GM21825 (cell line): Measurements from ENCODE around the gene COL4A4.

ENCODE experiments used
- ATAC-seq: cut with Tn5 transposase; IDR thresholded peaks from one replicate; pipeline ENCODE4 v1.9.1; 2021; ENCODE audit warnings: mild to moderate bottlenecking, moderate library complexity; ENCODE audit not compliant: unreplicated experiment

COL4A4 gene

GRCh38 chr2:226984750-226985582 is 179.0 kb downstream of the COL4A4 start:
- peak; percentile 97 for ATAC-seq

DNA sequence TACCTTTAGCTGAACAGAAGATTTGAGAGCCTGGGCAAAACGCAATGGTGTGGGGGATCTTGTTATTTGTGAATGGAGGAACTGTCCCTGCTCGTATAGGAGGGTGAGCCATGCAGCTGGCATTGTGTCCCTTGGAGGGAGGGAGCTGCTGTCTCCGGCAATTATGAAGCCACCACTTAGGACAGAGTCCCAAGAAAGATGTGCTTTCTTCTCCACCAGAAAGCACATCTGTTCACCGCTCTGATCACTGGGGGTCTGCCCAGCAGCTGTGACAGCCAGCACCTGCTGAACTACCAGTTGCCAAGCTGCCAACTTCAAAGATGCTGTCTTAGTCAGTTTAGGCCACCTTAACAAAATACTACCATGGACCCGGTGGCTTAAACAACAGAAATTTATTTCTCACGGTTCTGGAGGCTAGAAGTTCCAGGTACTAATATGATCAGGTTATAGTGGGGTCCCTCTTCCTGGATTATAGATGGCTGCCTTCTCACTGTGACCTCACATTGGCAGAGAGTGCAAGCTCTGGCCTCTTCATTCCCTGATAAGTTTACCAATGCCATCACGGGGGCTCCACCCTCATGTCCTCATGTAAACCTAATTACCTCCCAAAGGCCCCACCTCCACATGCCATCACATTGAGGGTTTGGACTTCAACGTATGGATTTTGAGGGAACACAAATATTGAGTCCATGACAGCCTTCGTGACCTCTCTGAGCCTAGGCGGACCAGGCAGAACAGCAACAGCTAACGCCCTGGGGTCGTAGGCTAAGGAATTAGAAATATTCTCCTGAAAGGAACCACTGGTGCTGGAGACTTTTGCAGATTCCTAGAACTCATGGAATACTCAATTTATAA is 179.9 kb downstream of the COL4A4 start:
- ATAC-seq, result peak; percentile 15

DNA sequence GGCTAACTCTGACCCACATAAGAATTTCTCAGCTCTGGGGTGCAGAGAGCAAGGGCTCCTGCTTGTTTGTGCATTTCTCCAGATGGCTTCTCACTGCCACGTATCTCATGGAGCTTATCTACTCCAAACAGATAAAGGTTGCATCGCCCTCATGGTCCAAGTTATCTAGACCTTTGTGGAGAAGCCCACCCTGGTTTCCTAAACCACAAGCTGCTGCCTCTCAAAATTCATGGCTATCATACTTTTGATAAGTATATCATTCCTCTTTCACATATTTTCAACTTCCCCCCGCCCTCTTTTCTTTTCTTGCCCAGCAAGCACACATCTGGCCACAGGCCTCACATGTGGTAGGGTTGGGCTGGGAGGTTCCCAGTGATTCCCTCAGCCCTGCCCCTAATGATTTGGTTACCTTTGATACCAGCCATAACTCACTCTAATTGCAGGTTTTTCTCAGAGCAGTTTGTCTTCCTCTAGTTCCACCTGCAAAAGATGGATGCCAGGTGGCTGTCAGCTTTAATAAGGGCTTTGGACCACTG is 182.1 kb downstream of the COL4A4 start:
- no peak for ATAC-seq

GRCh38 chr2:226979004-226979403 is 185.0 kb downstream of the COL4A4 start:
- ATAC-seq, result no peak

GRCh38 chr2:226978300-226978699 is 185.7 kb downstream of the COL4A4 start:
- ATAC-seq, result no peak

GRCh38 chr2:226977775-226978190 is 186.2 kb downstream of the COL4A4 start:
- no peak for ATAC-seq

GRCh38 chr2:226973816-226974215 is 190.2 kb downstream of the COL4A4 start:
- ATAC-seq, result no peak

- ATAC-seq, result no peak
These were observed 192.2 kb downstream of the COL4A4 start for GRCh38 chr2:226971770-226972169.

DNA sequence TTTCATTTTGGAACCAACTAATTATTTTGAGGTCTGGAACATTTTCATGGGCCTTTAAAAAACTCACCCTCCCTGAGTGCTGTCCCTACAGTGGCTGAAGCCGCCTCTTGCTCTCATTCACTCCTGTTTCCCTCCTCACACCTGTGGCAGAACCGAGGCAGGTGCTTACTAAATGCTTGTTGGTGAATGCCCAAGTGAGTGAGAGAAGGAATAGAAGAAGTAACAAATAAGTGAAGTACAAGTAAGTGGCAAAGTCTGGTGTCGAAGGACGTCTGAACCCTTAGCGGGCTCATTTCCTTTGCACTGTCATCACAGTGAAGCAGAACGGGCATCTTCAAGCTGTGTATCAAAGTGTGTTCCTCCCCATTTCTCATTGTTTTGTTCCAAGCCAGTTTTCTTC is 192.9 kb downstream of the COL4A4 start:
- peak; percentile 42 for ATAC-seq

- ATAC-seq, result peak; percentile 69
These were observed 193.6 kb downstream of the COL4A4 start for GRCh38 chr2:226970362-226970761.

DNA sequence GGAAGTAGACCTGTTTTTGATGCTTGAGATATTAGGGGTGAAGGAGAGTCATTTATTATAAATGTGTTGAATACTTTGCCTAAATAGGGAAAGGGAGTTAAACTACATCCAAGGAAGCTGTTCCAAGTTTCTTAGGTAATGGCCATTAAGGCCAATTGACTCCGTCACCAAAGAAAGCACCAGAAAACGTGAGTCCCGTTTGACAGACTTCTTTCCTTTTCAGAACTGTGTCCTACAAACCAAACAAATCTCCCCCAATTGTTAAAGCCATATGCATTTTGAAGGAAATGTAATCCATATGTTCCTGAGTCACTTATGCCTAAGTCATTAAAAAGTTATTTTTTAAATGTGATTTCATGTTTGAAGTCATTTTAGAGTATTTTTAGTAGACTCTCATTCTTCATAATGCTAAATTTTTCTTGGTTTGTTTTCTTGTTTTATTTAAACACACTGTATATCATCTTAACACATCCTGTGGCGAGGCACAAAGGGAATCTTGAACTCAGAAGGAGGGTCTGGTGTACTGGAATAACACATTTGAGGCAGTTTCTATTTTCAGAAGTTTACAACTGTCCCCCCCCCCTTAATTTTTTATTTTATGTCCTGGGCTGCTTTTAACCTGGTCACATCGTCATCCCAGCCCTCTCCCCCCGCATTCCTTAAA is 194.5 kb downstream of the COL4A4 start:
- no peak for ATAC-seq

DNA sequence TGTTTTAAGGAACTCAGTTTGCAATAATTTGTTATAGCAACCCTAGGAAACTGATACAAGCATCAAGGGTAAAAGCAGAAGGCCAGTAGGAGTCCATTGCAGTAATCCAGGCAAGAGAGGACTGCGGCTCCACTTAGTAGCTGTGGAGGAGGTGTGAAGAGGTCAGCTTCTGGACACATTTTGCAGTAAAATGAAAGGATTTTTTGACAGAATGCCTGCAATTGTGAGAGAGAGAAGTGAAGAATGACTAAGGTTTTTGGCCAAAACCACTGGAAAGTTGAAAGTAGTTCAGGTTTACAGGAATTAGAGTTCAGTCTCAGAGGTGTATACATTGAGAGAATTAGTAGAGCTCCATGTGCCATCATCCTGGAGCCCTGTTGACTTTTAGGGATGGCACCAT is 198.6 kb downstream of the COL4A4 start:
- no peak for ATAC-seq

GRCh38 chr2:226963528-226963927 is 200.5 kb downstream of the COL4A4 start:
- ATAC-seq, result no peak

- ATAC-seq, result no peak
These were observed 201.7 kb downstream of the COL4A4 start for GRCh38 chr2:226962176-226962773.

DNA sequence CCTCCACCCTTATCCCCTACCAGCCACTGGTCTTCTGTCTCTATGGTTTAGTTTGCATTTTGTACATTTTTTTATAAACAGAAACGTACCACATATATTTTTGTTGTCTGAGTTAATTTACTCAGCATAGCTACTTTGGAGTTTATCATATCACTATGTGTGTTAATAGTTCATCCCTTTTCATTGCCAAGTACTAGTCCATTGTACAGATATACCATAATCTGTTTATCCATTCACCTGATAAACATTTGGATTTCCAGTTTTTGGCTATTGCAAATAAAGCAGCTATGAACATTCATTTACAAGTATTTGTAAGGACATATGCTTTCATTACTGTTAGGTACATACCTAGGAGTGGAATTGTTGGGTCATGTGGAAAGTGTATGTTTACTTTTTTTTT is 204.6 kb downstream of the COL4A4 start:
- no peak for ATAC-seq

DNA sequence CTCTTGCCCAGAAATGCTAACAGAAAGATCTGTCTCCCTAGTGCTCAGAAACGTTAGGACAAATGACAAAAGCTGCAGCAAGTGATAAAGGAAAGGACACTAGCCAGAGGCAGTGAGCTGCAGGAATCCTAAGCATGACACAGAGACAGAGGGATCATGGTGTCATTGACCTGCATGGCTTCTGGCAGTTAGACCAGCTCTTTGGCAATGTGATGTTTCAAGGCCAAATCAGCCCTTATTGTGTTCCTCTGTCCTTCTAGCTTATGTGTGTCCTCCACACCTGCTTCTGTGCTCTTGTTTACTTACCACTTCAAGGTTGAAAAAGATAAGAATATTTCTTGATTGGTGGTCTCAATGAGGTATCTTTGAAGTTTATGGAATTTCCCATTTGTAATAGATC is 207.3 kb downstream of the COL4A4 start:
- ATAC-seq, result no peak

- ATAC-seq, result no peak
These were observed 210.2 kb downstream of the COL4A4 start for GRCh38 chr2:226953826-226954225.

GRCh38 chr2:226953206-226953605 is 210.8 kb downstream of the COL4A4 start:
- no peak for ATAC-seq
